HS-5 (cell line): ENCODE data around the gene CD209.
"Not testable (repeated sequence)": the region's sequence is repeated elsewhere in the genome, so short reads cannot be mapped to it uniquely, and the experiment has no call there.

Experiments used
- DNase-seq: peaks from one replicate; pipeline ENCODE4 v3.0.0-alpha.2; 2012; ENCODE audit warnings: low read depth

Gene CD209, protein sequence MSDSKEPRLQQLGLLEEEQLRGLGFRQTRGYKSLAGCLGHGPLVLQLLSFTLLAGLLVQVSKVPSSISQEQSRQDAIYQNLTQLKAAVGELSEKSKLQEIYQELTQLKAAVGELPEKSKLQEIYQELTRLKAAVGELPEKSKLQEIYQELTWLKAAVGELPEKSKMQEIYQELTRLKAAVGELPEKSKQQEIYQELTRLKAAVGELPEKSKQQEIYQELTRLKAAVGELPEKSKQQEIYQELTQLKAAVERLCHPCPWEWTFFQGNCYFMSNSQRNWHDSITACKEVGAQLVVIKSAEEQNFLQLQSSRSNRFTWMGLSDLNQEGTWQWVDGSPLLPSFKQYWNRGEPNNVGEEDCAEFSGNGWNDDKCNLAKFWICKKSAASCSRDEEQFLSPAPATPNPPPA

DNA sequence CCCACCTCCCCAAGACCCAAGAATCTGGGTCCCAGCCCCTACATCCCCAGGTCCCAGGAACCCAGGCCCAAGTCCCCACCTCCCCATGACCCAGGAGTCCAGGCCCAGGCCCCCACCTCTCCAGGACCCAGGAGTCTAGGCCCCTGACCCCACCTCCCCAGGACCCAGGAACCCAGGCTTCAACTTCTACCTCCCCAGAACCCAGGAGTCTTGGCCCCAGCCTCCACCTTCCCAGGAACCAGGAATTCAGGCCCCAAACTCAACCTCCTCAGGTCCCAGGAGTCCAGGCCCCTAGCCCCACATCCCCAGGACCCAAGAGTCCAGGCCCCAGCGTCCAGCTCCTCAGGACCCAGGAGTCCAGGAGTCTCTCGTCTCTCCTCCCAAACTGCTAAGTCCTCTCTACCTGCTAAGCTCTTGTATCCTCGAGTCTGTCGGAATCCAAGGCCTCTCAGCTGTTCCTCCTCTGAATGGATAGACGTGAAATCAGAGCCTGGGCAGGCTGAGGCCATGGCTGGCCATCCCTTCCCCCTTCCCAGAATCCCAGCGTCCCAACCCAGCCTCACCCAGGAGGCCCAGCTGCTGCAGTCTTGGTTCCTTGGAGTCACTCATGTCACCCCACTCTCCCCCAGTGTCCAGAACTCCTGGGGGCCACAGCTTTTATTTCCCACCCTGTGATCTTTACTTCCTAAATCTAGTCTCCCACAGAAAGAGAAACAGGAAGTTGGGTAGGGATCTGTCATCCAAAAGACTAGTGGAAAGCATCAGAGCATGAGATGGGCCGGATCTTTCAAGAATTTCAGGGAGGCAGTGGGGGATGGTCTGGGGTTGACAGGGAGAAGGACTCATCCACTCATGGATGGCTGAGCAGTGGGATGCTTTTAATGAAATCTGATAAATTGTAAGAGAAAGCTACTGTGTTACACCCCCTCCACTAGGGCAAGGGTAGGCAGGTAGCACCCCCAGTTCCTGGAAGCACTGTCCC, at the start of gene CD209:
CD209 (minus strand) TSS at position 632 of the 982 bp plus-strand sequence; CDS start at position 609, 23 bp downstream.
- DNase-seq = no peak

DNA sequence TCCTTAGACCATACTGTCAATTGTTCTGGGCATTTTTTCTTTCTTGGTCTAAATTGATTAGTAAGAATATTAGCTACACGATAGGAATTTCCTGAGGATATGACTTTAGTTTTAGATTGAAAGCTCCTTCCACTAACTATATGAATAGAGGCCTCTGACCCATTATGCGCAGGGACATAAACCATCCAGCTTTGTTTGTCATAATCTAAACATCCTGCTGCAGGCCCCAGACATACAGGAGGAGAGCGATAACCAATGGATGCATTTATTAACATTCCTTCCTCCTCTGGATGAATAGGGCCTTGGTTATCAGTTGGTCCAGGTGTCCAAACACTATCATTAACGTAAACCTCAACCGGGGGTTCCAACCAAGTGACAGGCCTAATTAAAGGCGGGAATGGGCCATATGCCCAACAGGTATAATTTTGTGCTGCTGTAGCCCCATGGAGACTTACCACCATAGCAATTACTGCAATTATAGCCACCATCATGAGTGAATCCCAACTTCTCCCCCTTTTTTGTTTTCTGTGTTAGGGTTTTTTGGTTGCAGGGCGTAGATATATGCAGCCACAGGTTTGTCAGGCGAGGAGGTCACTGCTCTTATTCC, 48.3 kb upstream of the CD209 start:
- no peak for DNase-seq

- no peak for DNase-seq
These were observed 46.2 kb upstream of the CD209 start for GRCh38 chr19:7793493-7793892.

- DNase-seq = not testable (repeated sequence)
These were observed 45.4 kb upstream of the CD209 start for GRCh38 chr19:7792701-7793100.

DNA sequence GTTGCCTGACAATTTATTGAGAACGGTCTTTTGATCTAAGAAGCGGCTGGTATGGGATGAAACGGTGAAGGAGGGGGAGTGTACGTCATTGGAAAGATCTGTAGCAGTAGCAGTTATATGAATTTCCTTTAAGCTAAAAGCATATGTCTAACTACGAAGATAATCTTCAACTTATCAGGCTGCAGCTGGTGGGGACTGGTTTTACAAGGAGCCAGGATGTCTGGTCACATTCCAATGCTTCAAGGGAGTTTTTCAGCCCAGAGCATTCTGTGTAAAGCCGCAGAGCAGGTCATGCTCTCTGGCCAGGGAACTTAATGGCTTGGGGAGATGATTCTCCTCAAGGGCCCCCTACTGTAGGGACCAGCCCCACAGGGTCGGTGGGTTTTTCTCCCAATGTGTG, 44.9 kb upstream of the CD209 start:
- no peak for DNase-seq

DNA sequence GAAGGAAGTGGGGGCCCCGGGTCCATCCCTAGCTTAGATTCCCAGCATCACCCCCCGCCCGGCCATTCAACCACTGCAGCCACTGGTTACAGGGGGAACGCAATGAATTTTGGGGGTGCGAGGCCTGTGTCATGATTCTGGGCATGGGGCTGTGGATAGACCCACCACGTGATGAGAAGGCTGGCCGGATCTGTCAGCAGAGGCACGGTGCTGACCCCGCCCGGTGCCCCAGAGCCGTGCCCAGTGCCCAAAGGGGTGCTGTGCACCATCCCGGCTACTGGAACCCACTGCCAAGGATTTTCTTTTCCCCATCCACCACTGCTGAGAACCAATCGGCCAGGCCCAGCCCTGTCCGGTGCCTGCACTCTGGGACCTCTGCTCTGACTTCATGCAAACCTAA, 43.1 kb upstream of the CD209 start:
- DNase-seq = no peak

GRCh38 chr19:7789447-7789846, 42.1 kb upstream of the CD209 start:
- no peak for DNase-seq

DNA sequence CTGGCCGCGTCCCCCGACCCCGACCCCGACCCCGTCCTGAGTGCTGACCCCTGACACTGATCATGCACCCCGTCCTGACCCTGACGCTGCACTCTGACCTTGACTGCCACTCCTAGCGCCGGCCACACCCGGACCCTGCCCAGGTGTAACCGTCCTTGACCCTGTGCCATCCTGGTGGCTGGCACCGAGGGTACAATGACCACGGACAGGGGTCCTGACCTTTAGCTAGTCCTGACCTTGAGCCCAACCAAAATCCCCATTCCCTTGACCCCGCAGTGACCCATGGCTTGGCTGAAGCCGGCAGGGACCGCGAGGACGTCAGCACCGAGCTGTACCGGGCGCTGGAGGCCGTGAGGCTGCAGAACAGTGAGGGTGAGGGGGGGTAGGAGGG, 41.6 kb upstream of the CD209 start:
- DNase-seq = no peak

GRCh38 chr19:7788178-7788932, 41.0 kb upstream of the CD209 start:
- DNase-seq = no peak

DNA sequence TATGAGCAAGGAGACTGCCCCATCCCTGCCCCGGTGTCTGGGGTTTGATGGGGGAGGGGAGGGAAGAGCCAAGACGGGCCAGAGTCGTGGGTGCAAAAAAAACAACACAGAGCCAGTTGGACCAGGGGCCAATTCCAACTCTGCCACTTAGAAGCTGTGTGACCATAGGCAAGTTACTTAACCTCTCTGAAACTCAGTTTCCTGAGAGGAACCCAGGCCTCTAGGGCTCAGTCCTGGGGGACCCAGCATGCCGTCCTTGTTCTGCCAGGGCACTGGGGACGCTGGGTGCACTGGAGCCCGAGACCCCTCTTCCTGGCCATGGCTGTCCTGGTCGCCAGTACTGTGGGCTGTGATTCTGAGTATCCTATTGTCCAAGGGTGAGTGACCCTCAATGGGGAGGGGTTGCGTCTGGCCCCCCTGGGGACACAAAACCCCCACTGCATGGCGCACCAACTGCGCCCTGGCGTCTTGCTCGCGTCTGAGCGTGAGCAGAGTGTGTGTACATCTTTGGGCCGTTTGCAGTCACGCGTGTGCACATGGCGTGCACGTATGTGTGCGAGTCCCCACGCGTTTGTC, 40.4 kb upstream of the CD209 start:
- no peak for DNase-seq

DNA sequence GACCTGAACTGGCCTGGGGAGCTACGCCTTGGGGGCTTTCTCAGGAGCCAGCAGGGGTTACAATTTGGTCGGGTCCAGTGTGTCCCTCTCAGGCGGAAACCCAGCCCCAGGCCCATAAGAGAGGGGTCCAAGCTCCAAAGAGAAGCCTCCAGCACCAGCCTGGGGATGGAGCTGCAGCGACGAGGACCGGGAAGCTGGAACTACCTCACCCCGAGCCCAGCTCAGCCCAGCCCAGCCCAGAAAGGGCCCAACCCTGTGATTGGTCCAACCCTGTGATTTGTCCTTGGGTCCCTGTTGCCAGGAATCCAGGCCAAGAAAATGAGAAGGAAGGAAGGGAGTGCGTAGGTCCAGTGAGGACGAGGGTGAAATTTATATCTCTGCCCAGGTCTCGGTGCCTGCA, 39.8 kb upstream of the CD209 start:
- DNase-seq = no peak

DNA sequence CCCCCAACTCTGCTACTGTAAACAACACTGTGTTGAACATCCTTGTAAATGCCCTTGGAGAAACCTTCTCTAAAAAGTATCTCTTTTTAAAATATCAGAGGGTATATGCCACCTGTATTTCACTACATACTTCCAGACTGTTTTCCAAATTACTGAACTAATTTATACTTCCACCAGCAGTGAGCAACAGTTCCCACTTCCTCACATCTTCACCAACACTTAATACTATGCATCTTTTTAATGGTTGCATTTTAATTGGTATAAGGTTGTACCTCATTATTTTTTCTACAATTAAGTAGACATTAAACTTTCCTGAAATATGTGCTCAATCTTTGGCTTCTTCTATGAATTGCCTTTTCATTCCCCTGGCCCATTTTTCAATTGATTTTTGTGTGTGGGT, 37.5 kb upstream of the CD209 start:
- no peak for DNase-seq

DNA sequence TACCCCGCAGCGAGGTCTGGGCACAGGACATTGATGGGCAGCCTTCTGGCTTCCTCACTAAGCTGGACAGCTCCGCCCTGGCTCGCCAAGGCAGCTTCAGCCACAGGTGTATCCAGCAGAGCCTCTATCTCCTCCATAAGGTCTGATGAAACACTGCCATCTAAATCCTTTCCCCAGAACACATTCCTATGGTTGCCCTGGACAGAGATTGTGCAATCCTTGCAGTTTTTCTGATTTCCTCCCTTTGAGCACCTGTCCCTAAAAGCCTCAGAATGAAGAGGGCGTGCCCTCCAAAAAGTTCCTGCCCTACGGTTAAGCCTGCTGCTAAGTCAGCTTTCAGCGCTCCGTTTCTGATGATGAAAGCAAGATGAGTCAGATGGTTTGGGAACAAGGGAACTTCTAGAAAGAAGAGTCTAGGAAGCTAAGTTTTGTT, 36.7 kb upstream of the CD209 start:
- no peak for DNase-seq

- no peak for DNase-seq
These were observed 33.8 kb upstream of the CD209 start for GRCh38 chr19:7781157-7781556.

DNA sequence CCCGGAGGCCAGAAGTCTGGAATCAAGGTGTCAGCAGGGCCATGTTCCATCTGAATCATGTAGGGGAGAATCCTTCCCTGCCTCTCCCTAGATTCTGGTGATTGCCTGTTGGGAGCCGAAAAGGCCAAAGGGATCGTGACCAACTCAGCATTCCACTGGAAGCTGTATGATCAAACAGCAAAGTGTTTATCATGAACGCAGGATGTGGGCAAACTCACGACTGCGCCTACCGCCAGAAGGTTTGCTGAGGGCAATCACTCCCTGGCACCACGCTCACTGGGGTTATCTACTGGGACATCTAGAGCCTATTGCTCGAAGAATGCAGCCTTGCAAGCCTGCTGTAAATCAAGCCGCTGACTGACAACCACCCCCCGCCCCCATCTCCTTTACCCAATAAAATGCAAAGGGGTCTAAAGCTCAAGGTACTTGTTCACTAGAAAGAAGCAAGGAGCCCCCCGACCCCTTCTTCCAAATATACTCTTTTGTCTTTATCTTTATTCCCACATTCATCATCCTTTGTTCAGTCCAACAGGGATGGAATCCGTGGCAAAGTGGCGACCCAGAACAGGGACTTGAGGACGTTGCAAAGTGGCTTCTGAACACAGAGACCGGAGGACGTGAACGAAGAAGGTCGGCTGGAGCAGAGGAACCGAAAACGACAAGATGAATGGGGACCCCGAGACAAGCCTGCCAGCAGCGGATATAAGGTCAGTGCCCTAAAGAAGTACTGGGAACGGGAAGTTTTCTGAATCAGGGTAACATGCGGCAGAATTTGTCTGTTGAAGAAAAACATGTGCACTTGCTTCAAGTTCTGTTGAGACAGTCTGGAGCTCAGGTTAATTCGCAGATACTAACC, 32.5 kb upstream of the CD209 start:
- DNase-seq = no peak

- no peak for DNase-seq
These were observed 30.7 kb upstream of the CD209 start for GRCh38 chr19:7778081-7778480.

DNA sequence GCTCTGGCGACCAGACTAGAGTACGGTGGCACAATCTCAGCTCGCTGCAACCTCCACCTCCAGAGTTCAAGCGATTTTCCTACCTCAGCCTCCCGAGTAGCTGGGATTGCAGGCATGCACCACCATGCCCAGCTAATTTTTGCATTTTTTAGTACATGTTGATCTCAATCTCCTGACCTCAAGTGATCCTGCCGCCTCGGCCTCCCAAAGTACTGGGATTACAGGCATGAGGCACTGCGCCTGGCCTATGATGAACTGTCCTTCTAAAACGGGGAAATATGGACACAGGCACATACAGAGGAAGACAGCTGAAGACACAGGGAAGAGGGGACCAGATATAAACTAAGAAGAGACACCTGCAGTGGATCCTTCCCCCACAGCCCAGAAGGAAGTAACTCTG, 28.4 kb upstream of the CD209 start:
- no peak for DNase-seq

GRCh38 chr19:7773841-7774240, 26.5 kb upstream of the CD209 start:
- no peak for DNase-seq

GRCh38 chr19:7772752-7773291, 25.5 kb upstream of the CD209 start:
- no peak for DNase-seq

DNA sequence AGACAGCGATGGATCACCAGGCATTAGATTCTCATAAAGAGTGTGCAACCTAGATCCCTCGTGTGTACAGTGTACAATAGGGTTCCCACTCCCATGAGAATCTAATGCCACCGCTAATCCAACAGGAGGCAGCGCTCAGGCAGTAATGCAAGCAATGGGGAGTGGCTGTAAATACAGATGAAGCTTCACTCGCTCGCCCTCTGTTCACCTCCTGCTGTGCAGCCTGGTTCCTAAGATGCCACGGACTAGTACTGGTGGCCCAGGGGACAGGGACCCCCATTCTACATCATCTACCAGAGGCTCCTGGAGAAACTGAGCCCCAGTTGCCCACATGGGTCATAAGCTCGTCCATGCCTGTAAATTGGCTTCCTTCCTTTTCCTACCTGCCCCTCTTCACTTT, 23.7 kb upstream of the CD209 start:
- no peak for DNase-seq
